HCT116 (cell line): ENCODE results near the gene RIMBP2. TPM values are rescaled to one million over a fixed set of nuclear protein-coding genes. Genes with fewer than 3 reads are reported as not detected.

Experiments
- ATAC-seq: fragments of 200-7000 bp; cut with Tn5 transposase; 2 replicates; pipeline ENCODE4 v1.9.1; 2020; ENCODE audit warnings: mild to moderate bottlenecking, moderate library complexity
- BruUV-seq: library from RNA; stranded (reverse); fragments of 400-500 nt; replicated peaks from 2 replicates; lab custom pipeline; 2021; lab: Mats Ljungman, UMichigan
- CTCF ChIA-PET: fragments of 300-600 bp; sonication (Branson Sonifier 250); formaldehyde crosslinking; loops from one replicate; lab custom pipeline; 2021; ENCODE audit warnings: antibody characterized with exemption; lab: Charles Lee
- POLR2A ChIA-PET: fragments of 300-600, 350-600 bp; sonication (Branson Sonifier 250); formaldehyde crosslinking; loops from one replicate; lab custom pipeline; 2021; ENCODE audit warnings: antibody characterized with exemption; lab: Charles Lee
- RAD21 ChIA-PET, 2 experiments: fragments of 300-600 bp; sonication (Branson Sonifier 250); formaldehyde crosslinking; loops; one replicate each; lab custom pipeline; 2023; ENCODE audit warnings: low total read pairs in 2 of 2; ENCODE audit not compliant: uncharacterized antibody in 2 of 2, unreplicated experiment in 2 of 2, low non-redundant PET in 1 of 2; lab: Charles Lee
- DNase-seq: peaks from one replicate; pipeline ENCODE4 v3.0.0-alpha.2; 2010; ENCODE audit warnings: low read depth, low spot score
- H2AFZ ChIP-seq: fragments of 200-600 bp; shearing (Covaris generic), sonication (generic); 2 replicates; pipeline ENCODE4 v1.6.1; 2017; ENCODE audit warnings: low read depth, mixed run types, mixed read lengths, antibody characterized with exemption, low read length; ENCODE audit not compliant: poor library complexity, severe bottlenecking
- H3K27ac ChIP-seq: 2 replicates; pipeline ENCODE4 v1.5.1; 2012; ENCODE audit warnings: low read depth, low read length
- H3K27me3 ChIP-seq: fragments of 200-600 bp; sonication (generic); 2 replicates; pipeline ENCODE4 v1.6.1; 2016; ENCODE audit warnings: mixed run types, low read length, mixed read lengths; ENCODE audit not compliant: insufficient read depth
- H3K36me3 ChIP-seq, 2 experiments: fragments of 200-500 bp in 1 of 2; fragments of 200-600 bp in 1 of 2; sonication (Bioruptor generic) in 1 of 2; sonication (generic) in 1 of 2; 2 replicates each; pipeline versions ENCODE4 v1.5.1 to v1.6.1; 2014 to 2016; ENCODE audit warnings: low read length in 2 of 2, inconsistent platforms in 1 of 2, mixed read lengths in 1 of 2, mixed run types in 1 of 2; ENCODE audit not compliant: insufficient read depth in 2 of 2, control insufficient read depth in 1 of 2
- H3K4me1 ChIP-seq, 2 experiments: fragments of 200-600 bp in 1 of 2; sonication (generic) in 1 of 2; 2 replicates each; pipeline versions ENCODE4 v1.5.1 to v1.6.1; 2012 to 2017; ENCODE audit warnings: low read length in 2 of 2, inconsistent platforms in 1 of 2, mild to moderate bottlenecking in 1 of 2, mixed read lengths in 1 of 2, mixed run types in 1 of 2, moderate library complexity in 1 of 2; ENCODE audit not compliant: insufficient read depth in 2 of 2, control insufficient read depth in 1 of 2
- H3K4me2 ChIP-seq: fragments of 200-600 bp; sonication (generic); 2 replicates; pipeline ENCODE4 v1.6.1; 2017; ENCODE audit warnings: mixed run types, low read length, mixed read lengths
- H3K4me3 ChIP-seq, 2 experiments: fragments of 200-600 bp in 1 of 2; sonication (generic) in 1 of 2; replicated peaks in 1 of 2; 2 replicates each; pipeline ENCODE4 v1.5.1; 2011 to 2016; ENCODE audit warnings: low read length in 2 of 2, control low read depth in 1 of 2, low read depth in 1 of 2, mild to moderate bottlenecking in 1 of 2, mixed read lengths in 1 of 2, mixed run types in 1 of 2
- H3K79me2 ChIP-seq: fragments of 200-600 bp; sonication (generic); 2 replicates; pipeline ENCODE4 v1.6.1; 2017; ENCODE audit warnings: mild to moderate bottlenecking, mixed run types, low read length, moderate library complexity, mixed read lengths; ENCODE audit not compliant: insufficient read depth
- H3K9ac ChIP-seq: fragments of 200-600 bp; sonication (generic); 2 replicates; pipeline ENCODE4 v1.6.1; 2016; ENCODE audit warnings: low read length, mixed read lengths
- H3K9me2 ChIP-seq: fragments of 200-600 bp; sonication (generic), shearing (Covaris generic); 2 replicates; pipeline ENCODE4 v1.6.1; 2017; ENCODE audit warnings: mixed run types, mild to moderate bottlenecking, moderate library complexity; ENCODE audit not compliant: insufficient read depth
- H3K9me3 ChIP-seq, 2 experiments: fragments of 200-500 bp in 1 of 2; fragments of 200-600 bp in 1 of 2; sonication (Bioruptor generic) in 1 of 2; sonication (generic) in 1 of 2; 2 replicates each; pipeline ENCODE4 v1.6.1; 2014 to 2017; ENCODE audit warnings: low read length in 2 of 2, mixed read lengths in 2 of 2, inconsistent platforms in 1 of 2, low read depth in 1 of 2, mild to moderate bottlenecking in 1 of 2, mixed run types in 1 of 2, moderate library complexity in 1 of 2; ENCODE audit not compliant: control insufficient read depth in 1 of 2, insufficient read depth in 1 of 2
- H4K20me1 ChIP-seq: fragments of 200-600 bp; sonication (generic), shearing (Covaris generic); 2 replicates; pipeline ENCODE4 v1.6.1; 2017; ENCODE audit warnings: mixed run types, mild to moderate bottlenecking, moderate library complexity; ENCODE audit not compliant: insufficient read depth
- CBX3 ChIP-seq: IDR thresholded peaks from 2 replicates; pipeline ENCODE4 v1.6.1; 2012; ENCODE audit warnings: low read depth
- CEBPB ChIP-seq: IDR thresholded peaks from 2 replicates; pipeline ENCODE4 v1.6.1; 2012; ENCODE audit warnings: low read depth
- EZH2 ChIP-seq: fragments of 200-600 bp; sonication (generic); IDR thresholded peaks from 2 replicates; pipeline ENCODE4 v1.6.1; 2017; ENCODE audit warnings: antibody characterized with exemption, mixed run types
- JUND ChIP-seq: IDR thresholded peaks from 2 replicates; pipeline ENCODE4 v1.6.1; 2012
- POLR2A ChIP-seq: IDR thresholded peaks from 2 replicates; pipeline ENCODE4 v1.7.0; 2011; ENCODE audit warnings: borderline replicate concordance; ENCODE audit not compliant: insufficient read depth, insufficient read length; ENCODE audit errors: extremely low read depth
- POLR2AphosphoS5 ChIP-seq: IDR thresholded peaks from 2 replicates; pipeline ENCODE4 v1.6.1; 2011; ENCODE audit warnings: mild to moderate bottlenecking, low read depth, low read length, moderate library complexity
- RAD21 ChIP-seq: IDR thresholded peaks from 2 replicates; pipeline ENCODE4 v1.6.1; 2012; ENCODE audit warnings: low read depth, mild to moderate bottlenecking
- SIN3A ChIP-seq: IDR thresholded peaks from 2 replicates; pipeline ENCODE4 v1.6.1; 2012; ENCODE audit warnings: low read depth
- SP1 ChIP-seq: IDR thresholded peaks from 2 replicates; pipeline ENCODE4 v1.6.1; 2012; ENCODE audit warnings: low read depth
- intact Hi-C: fragments of 100-400 bp; cut with micrococcal nuclease; formaldehyde crosslinking; loops from 2 replicates; pipeline ENCODE4 v1.10.0; 2022
- total RNA-seq: library from RNA; stranded (reverse); gene quantifications from one replicate; pipeline ENCODE4 v1.2.1, GENCODE V29; 2021; ENCODE audit not compliant: unreplicated experiment
- TF ChIP-seq, protein P1 (sequence below): IDR thresholded peaks from 2 replicates; pipeline ENCODE4 v1.6.1; 2011; ENCODE audit warnings: mild to moderate bottlenecking, low read length, moderate library complexity; ENCODE audit not compliant: insufficient replicate concordance; ENCODE audit errors: extremely low read depth
- TF ChIP-seq, protein P2 (sequence below): IDR thresholded peaks from 2 replicates; pipeline ENCODE4 v1.6.1; 2012; ENCODE audit warnings: low read depth
- TF ChIP-seq, protein P3 (sequence below): IDR thresholded peaks from 2 replicates; pipeline ENCODE4 v1.6.1; 2012
- TF ChIP-seq, protein P4 (sequence below): IDR thresholded peaks from 2 replicates; pipeline ENCODE4 v1.6.1; 2012

RIMBP2 gene
- total RNA-seq, 1 experiment from 2014 or later: not detected

DNA sequence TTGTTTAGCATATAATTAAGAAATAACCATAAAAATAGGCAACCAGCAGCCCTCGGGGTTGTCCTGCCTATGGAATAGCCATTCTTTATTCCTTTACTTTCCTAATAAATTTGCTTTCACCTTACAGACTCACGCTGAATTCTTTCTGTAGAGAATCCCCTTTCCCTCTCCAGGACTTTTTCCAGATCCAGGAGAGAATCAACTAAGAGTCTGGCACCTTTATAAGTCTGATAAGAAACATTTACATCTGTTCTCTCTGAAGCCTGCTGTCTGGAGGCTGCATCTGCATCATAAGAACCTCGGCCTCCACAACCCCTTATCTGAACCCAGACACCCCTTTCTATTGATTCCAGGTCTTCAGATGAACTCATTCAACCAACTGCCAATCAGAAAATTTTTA is 32.3 kb downstream of the RIMBP2 start:
- Histone ChIP-seq H3K4me1 (no peaks in the 10 kb centered on the region), H3K9ac (no peak overlapping the region), H3K36me3 (no peaks in the 10 kb centered on the region), H3K9me3 (no peaks in the 10 kb centered on the region), H3K4me3 (no peak overlapping the region), H3K27me3 (peaks cover 39% of the 10 kb centered on the region), H3K4me2 (no peak overlapping the region), H3K9me2 (no peaks in the 10 kb centered on the region), H4K20me1 (no peaks in the 10 kb centered on the region), H2AFZ (no peak overlapping the region), H3K79me2 (no peaks in the 10 kb centered on the region), H3K27ac (no peak overlapping the region)
- ChIA-PET POLR2A (no interaction called here), CTCF (no interaction called here), RAD21 (no interaction called here)
- intact Hi-C loops: no loop called here
- DNase-seq (no peak), ATAC-seq (no peak)
- TF ChIP-seq CEBPB (no peak), EZH2 (no peak), SIN3A (no peak), SP1 (no peak), POLR2A (no peak), POLR2AphosphoS5 (no peak), JUND (no peak), CBX3 (no peak), RAD21 (no peak)
- TF ChIP-seq, protein P1, sequence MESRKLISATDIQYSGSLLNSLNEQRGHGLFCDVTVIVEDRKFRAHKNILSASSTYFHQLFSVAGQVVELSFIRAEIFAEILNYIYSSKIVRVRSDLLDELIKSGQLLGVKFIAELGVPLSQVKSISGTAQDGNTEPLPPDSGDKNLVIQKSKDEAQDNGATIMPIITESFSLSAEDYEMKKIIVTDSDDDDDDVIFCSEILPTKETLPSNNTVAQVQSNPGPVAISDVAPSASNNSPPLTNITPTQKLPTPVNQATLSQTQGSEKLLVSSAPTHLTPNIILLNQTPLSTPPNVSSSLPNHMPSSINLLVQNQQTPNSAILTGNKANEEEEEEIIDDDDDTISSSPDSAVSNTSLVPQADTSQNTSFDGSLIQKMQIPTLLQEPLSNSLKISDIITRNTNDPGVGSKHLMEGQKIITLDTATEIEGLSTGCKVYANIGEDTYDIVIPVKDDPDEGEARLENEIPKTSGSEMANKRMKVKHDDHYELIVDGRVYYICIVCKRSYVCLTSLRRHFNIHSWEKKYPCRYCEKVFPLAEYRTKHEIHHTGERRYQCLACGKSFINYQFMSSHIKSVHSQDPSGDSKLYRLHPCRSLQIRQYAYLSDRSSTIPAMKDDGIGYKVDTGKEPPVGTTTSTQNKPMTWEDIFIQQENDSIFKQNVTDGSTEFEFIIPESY: no peak
- TF ChIP-seq, protein P2, sequence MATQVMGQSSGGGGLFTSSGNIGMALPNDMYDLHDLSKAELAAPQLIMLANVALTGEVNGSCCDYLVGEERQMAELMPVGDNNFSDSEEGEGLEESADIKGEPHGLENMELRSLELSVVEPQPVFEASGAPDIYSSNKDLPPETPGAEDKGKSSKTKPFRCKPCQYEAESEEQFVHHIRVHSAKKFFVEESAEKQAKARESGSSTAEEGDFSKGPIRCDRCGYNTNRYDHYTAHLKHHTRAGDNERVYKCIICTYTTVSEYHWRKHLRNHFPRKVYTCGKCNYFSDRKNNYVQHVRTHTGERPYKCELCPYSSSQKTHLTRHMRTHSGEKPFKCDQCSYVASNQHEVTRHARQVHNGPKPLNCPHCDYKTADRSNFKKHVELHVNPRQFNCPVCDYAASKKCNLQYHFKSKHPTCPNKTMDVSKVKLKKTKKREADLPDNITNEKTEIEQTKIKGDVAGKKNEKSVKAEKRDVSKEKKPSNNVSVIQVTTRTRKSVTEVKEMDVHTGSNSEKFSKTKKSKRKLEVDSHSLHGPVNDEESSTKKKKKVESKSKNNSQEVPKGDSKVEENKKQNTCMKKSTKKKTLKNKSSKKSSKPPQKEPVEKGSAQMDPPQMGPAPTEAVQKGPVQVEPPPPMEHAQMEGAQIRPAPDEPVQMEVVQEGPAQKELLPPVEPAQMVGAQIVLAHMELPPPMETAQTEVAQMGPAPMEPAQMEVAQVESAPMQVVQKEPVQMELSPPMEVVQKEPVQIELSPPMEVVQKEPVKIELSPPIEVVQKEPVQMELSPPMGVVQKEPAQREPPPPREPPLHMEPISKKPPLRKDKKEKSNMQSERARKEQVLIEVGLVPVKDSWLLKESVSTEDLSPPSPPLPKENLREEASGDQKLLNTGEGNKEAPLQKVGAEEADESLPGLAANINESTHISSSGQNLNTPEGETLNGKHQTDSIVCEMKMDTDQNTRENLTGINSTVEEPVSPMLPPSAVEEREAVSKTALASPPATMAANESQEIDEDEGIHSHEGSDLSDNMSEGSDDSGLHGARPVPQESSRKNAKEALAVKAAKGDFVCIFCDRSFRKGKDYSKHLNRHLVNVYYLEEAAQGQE: no peak
- TF ChIP-seq, protein P3, sequence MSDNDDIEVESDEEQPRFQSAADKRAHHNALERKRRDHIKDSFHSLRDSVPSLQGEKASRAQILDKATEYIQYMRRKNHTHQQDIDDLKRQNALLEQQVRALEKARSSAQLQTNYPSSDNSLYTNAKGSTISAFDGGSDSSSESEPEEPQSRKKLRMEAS: no peak
- TF ChIP-seq, protein P4, sequence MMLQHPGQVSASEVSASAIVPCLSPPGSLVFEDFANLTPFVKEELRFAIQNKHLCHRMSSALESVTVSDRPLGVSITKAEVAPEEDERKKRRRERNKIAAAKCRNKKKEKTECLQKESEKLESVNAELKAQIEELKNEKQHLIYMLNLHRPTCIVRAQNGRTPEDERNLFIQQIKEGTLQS: no peak
- BruUV-seq: no TSS peak
